Measurements from ENCODE around the gene IGSF1. TPM values are rescaled to one million over a fixed set of nuclear protein-coding genes. Genes with fewer than 3 reads are reported as not detected.

IGSF1 gene
- total RNA-seq, 1 donor from 2014 or later: not detected

- Mint-ChIP-seq H3K36me3 (ENCODE audit: low read depth) (no peaks in the 10 kb centered on the region), H3K4me1 (no peaks in the 10 kb centered on the region), H3K4me3 (no peak overlapping the region), H3K27ac (no peak overlapping the region), H3K9me3 (no peaks in the 10 kb centered on the region), H3K27me3 (peaks cover 2% of the 10 kb centered on the region)
- ATAC-seq (ENCODE audit: low read depth) (no peak), DNase-seq (no peak)
- CTCF ChIA-PET: no interaction called here
- TF ChIP-seq CTCF (IDR thresholded peaks at IDR 0.05): no peak
- intact Hi-C loops (cut with micrococcal nuclease): no loop called here
- POLR2A ChIA-PET: no interaction called here
Measured at GRCh38 chrX:131277543-131278136, 11.5 kb downstream of the IGSF1 start.

GRCh38 chrX:131273011-131273410, 16.1 kb downstream of the IGSF1 start:
- H3K27ac Mint-ChIP-seq: no peak overlapping the region
- no peaks in the 10 kb centered on the region for H3K36me3 Mint-ChIP-seq (ENCODE audit: low read depth)
- TF ChIP-seq CTCF (IDR thresholded peaks at IDR 0.05): no peak
- intact Hi-C loops (cut with micrococcal nuclease): no loop called here
- no peaks in the 10 kb centered on the region for H3K9me3 Mint-ChIP-seq
- H3K4me3 Mint-ChIP-seq: no peak overlapping the region
- DNase-seq: no peak
- no peak for ATAC-seq (ENCODE audit: low read depth)
- ChIA-PET POLR2A (no interaction called here), CTCF (no interaction called here)
- H3K27me3 Mint-ChIP-seq: no peaks in the 10 kb centered on the region
- H3K4me1 Mint-ChIP-seq: no peaks in the 10 kb centered on the region

GRCh38 chrX:131271826-131272225, 17.3 kb downstream of the IGSF1 start:
- Mint-ChIP-seq H3K4me1 (no peaks in the 10 kb centered on the region), H3K4me3 (no peak overlapping the region), H3K27me3 (no peaks in the 10 kb centered on the region), H3K9me3 (no peaks in the 10 kb centered on the region), H3K36me3 (ENCODE audit: low read depth) (no peaks in the 10 kb centered on the region), H3K27ac (no peak overlapping the region)
- CTCF ChIA-PET: no interaction called here
- intact Hi-C loops (cut with micrococcal nuclease): no loop called here
- no peak for DNase-seq
- ATAC-seq (ENCODE audit: low read depth): no peak
- POLR2A ChIA-PET: no interaction called here
- no peak for TF ChIP-seq CTCF (IDR thresholded peaks at IDR 0.05)

- no peaks in the 10 kb centered on the region for H3K36me3 Mint-ChIP-seq (ENCODE audit: low read depth)
- CTCF ChIA-PET: no interaction called here
- no peak for TF ChIP-seq CTCF (IDR thresholded peaks at IDR 0.05)
- H3K9me3 Mint-ChIP-seq: no peaks in the 10 kb centered on the region
- no peaks in the 10 kb centered on the region for H3K27me3 Mint-ChIP-seq
- DNase-seq (no peak), ATAC-seq (ENCODE audit: low read depth) (no peak)
- no peak overlapping the region for H3K4me3 Mint-ChIP-seq
- no peaks in the 10 kb centered on the region for H3K4me1 Mint-ChIP-seq
- POLR2A ChIA-PET: no interaction called here
- intact Hi-C loops (cut with micrococcal nuclease): no loop called here
- H3K27ac Mint-ChIP-seq: no peak overlapping the region
Measured at GRCh38 chrX:131271274-131271673, 17.8 kb downstream of the IGSF1 start.

GRCh38 chrX:131270080-131270479, 19.0 kb downstream of the IGSF1 start:
- intact Hi-C loops (cut with micrococcal nuclease): no loop called here
- Mint-ChIP-seq H3K4me3 (no peak overlapping the region), H3K9me3 (no peaks in the 10 kb centered on the region), H3K36me3 (ENCODE audit: low read depth) (no peaks in the 10 kb centered on the region), H3K27ac (no peak overlapping the region), H3K27me3 (no peaks in the 10 kb centered on the region), H3K4me1 (no peaks in the 10 kb centered on the region)
- ATAC-seq (ENCODE audit: low read depth) (no peak), DNase-seq (no peak)
- ChIA-PET POLR2A (no interaction called here), CTCF (no interaction called here)
- TF ChIP-seq CTCF (IDR thresholded peaks at IDR 0.05): no peak
